ENCODE results near the gene RABL6.

GRCh38 chr9:136865768-136866103 is 58.0 kb downstream of the RABL6 start:
- TF ChIP-seq POLR2A (IDR thresholded peaks at IDR 0.05) (no peak), CTCF (IDR thresholded peaks at IDR 0.05) (no peak)
